Naive B cell (primary cell): ENCODE data around the gene NFATC2IP. TPM values are rescaled to one million over a fixed set of nuclear protein-coding genes. Genes with fewer than 3 reads are reported as not detected.

Experiments
- polyA plus RNA-seq, 6 donors: library from polyadenylated mRNA; unstranded; fragments of 300-500 nt; fragmentation: Illumina TruSeq; gene quantifications; one replicate each; pipeline ENCODE4 v1.2.3, GENCODE V29; 2021; ENCODE audit warnings: low read depth in 6 of 6

NFATC2IP gene
- polyA plus RNA-seq, 6 donors from 2014 or later = 17.8 to 32.2 (median 24.2) TPM

Other genes with a start within 250 kb of the NFATC2IP start
- gene EIF3C, start 239.5 kb upstream of the NFATC2IP start, polyA plus RNA-seq = 100 to 1,000 TPM; 140 to 243 (median 203) TPM
- gene NPIPB9, start 199.2 kb upstream of the NFATC2IP start, polyA plus RNA-seq = 1 to 10 TPM in 1 of 6 donors, under 1 TPM in 4, not detected in 1; 0.29 to 1.1 (median 0.64) TPM
- 10 to 100 TPM in 5 of 6 donors, 1 to 10 TPM in 1; 3.6 to 38.2 (median 20.0) TPM for gene ATXN2L, start 127.9 kb upstream of the NFATC2IP start, polyA plus RNA-seq
- gene TUFM, start 104.6 kb upstream of the NFATC2IP start, polyA plus RNA-seq = 100 to 1,000 TPM; 123 to 231 (median 129) TPM
- gene SH2B1, start 87.1 kb upstream of the NFATC2IP start, polyA plus RNA-seq = 1 to 10 TPM in 5 of 6 donors, under 1 TPM in 1; 1.00 to 4.7 (median 2.7) TPM
- not detected for gene ATP2A1, start 72.4 kb upstream of the NFATC2IP start, polyA plus RNA-seq
- gene RABEP2, start 25.7 kb upstream of the NFATC2IP start, polyA plus RNA-seq = 10 to 100 TPM in 5 of 6 donors, 1 to 10 TPM in 1; 6.9 to 40.4 (median 21.2) TPM
- gene CD19, start 19.0 kb upstream of the NFATC2IP start, polyA plus RNA-seq = 100 to 1,000 TPM; 280 to 597 (median 354) TPM
- 10 to 100 TPM; 11.4 to 29.9 (median 19.0) TPM for gene SPNS1, start 23.8 kb downstream of the NFATC2IP start, polyA plus RNA-seq
- 1 to 10 TPM in 4 of 6 donors, under 1 TPM in 2; 0.29 to 3.7 (median 1.6) TPM for gene LAT, start 34.1 kb downstream of the NFATC2IP start, polyA plus RNA-seq